HUDEP-2 (cell line): Measurements from ENCODE around the gene SCFD1.
A peak's percentile ranks its signal among the peaks of the same experiment; 100 is the strongest.

ENCODE experiments used
- DNase-seq, 76 experiments: peaks; one replicate each; lab custom pipeline; 2025; ENCODE audit not compliant: unreplicated experiment in 76 of 76; lab: John Stamatoyannopoulos, UW

SCFD1 gene

DNA sequence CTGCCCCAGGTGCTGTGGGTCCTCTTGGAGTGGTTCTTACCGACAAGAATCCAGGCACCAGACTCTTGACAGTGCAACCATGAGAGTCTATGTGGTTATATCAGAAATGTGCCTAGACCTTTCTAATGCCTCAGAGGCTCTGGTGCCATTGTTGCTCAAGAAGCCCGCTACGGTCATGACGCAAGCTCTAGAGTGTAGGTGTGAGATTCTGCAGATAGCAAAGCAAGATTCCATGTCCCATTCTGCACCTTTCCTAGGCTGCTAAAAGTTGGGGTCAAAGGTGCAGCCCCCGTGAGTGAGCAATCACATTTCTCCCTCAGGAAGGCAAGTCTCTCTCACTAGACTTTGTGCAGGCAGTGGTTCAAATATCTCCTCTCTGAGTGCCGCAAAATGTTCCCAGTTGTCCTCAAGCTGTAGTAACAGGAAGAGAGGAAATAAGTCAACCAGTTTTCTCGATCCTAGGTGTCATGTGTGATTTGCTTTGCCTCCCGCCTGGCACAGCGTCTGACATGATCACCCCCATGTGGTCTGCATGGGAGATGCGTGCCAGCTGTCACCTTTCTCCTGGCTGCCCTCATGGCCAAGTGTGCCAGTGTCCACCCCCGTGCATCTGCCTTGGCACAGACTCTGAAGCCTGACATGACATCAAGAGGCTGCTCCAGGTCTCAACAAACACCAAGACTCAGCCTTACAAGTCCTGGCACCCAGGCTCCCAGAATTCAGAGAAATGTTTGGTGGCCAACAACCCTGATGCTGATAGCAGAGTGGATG is 129.7 kb downstream of the SCFD1 start:
- peak in 7 of 76 experiments; percentile 0 to 21 (median 3) for DNase-seq

- DNase-seq: no peak
These were observed 131.3 kb downstream of the SCFD1 start for GRCh38 chr14:30753452-30753851.

- DNase-seq: no peak
These were observed 132.7 kb downstream of the SCFD1 start for GRCh38 chr14:30754778-30755177.

DNA sequence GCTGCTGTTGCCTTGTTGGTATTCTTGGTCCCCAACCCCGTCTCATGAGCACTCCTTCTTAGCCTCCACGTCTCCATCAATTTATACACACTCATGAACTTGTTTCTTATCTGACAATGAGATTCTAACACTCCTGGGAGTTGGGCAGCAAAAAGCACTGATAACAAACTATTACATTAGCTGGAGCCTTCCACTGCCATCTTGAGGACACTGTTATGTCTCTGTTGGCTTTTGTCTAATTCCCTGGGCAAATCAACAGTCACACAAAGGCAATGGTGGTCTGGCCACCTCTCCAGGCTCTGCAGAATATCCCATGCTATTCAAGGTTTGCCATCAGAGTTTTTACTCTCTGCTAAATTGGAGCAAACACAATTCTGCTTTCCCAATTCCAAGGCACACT is 134.5 kb downstream of the SCFD1 start:
- DNase-seq: peak in 5 of 76 experiments; percentile 4 to 15 (median 9)

DNA sequence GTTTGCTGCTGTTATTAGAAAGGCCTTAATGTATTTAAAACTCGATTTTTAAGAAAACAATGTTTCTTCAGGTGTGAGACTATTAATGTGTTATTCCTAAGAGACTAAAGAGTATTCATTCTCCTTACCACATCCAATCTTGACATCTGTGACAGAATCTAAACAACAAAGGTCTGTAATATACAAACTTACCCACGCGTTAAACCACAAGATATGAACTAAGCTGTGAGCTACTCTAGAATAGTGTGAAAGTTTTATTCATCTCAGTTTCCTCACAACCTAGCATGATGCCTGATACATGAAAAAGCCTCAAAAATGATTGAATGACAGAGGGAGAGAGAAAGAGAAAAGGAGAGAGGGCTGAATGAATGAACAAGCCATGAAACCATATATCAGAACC is 135.0 kb downstream of the SCFD1 start:
- no peak for DNase-seq

DNA sequence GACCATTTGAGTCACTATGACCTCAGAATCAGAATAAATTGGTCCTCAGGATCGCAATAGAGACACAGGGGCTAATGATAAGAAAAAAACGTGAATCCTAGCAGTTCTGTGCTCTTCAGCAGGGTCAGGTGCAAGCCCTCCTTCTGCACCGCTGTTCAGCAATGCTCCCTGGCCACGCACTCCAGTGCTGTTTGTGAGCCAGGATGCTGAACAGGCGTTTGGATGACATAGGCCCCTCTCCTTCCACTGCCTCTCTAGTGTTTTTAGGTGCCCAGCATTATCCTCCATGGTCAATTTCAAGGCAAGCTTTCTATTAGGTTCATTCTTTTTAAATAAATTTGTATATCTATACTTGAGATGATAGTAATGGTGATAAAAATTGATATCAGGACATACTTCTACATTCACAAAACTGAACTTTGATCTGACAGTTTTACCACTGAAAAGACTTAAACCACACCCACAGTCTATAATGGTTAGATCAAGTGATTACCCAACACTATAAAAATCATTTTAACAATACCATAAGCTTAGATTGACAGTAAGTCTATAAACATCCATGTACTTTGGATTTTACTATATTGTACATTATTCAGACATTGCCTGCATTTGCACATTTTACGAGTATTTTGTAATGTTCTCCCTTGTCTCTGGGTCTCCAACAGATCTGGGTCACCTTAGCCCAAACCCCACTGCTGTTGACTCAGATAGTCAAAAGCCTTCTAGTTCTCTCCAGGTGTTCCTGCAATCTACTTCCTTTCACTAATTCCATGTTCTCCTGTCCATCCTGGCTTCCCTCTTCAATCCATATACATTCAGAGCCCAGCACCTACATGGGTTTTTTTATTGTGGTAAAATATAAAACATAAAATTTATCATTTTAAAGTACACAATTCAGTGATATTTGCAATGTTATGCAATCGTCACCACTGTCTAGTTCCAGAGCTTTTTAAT is 137.3 kb downstream of the SCFD1 start:
- no peak for DNase-seq

GRCh38 chr14:30763891-30764290 is 141.8 kb downstream of the SCFD1 start:
- no peak for DNase-seq

GRCh38 chr14:30767624-30768023 is 145.5 kb downstream of the SCFD1 start:
- DNase-seq: no peak

- DNase-seq: no peak
These were observed 146.7 kb downstream of the SCFD1 start for GRCh38 chr14:30768791-30769190.

- no peak for DNase-seq
These were observed 148.3 kb downstream of the SCFD1 start for GRCh38 chr14:30770376-30770775.

DNA sequence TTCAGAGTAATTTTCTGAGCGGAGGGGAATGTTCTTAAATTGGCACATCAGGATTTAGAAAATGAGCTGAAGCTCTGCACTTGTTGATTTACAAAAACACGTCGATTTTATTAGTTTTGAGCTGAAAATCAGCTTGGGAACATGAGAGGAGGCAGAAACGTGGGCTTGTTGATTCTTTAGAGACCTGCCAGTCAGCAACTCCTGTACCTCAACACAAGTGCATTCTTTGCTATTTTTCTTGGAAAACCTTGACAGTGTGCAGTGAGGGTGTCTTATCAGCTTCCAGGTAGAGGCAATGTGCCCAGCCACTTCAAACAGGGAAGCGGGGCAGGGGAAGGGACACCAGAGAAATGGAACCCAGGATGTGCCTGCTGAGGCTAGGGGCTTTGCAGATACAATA is 149.5 kb downstream of the SCFD1 start:
- DNase-seq: no peak

GRCh38 chr14:30779210-30779609 is 157.1 kb downstream of the SCFD1 start:
- DNase-seq: no peak
